ENCODE results near the gene PRAMEF14. TPM values are rescaled to one million over a fixed set of nuclear protein-coding genes. Genes with fewer than 3 reads are reported as not detected.
A peak's percentile ranks its signal among the peaks of the same experiment; 100 is the strongest.
"Not testable (repeated sequence)": the region's sequence is repeated elsewhere in the genome, so short reads cannot be mapped to it uniquely, and the experiment has no call there.

Gene PRAMEF14
- total RNA-seq, 6 donors from 2014 or later, result not detected

DNA sequence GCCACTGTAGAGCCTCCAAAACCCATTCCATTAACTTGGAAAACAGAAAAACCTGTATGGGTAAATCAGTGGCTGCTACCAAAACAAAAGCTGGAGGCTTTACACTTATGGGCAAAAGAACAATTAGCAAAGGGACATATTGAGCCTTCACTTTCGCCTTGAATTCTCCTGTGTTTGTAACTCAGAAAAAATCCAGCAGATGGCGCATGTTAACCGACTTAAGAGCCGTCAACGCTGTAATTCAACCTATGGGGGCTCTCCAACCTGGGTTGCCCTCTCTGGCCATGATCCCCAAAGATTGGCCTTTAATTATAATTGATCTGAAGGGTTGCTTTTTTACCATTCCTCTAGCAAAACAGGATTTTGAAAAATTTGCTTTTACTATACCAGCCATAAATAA is 9.8 kb upstream of the PRAMEF14 start:
- TF ChIP-seq, protein P1, sequence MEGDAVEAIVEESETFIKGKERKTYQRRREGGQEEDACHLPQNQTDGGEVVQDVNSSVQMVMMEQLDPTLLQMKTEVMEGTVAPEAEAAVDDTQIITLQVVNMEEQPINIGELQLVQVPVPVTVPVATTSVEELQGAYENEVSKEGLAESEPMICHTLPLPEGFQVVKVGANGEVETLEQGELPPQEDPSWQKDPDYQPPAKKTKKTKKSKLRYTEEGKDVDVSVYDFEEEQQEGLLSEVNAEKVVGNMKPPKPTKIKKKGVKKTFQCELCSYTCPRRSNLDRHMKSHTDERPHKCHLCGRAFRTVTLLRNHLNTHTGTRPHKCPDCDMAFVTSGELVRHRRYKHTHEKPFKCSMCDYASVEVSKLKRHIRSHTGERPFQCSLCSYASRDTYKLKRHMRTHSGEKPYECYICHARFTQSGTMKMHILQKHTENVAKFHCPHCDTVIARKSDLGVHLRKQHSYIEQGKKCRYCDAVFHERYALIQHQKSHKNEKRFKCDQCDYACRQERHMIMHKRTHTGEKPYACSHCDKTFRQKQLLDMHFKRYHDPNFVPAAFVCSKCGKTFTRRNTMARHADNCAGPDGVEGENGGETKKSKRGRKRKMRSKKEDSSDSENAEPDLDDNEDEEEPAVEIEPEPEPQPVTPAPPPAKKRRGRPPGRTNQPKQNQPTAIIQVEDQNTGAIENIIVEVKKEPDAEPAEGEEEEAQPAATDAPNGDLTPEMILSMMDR (IDR thresholded peaks at IDR 0.05), result peak; percentile 10 to 61 (median 45)
- H3K4me1 ChIP-seq; H3K9me3 ChIP-seq; H3K36me3 ChIP-seq; H3K4me3 ChIP-seq; DNase-seq; ATAC-seq (ENCODE audit: low FRiP score in 2 of 2); H3K27ac ChIP-seq; H3K27me3 ChIP-seq: not testable (repeated sequence)
- WGBS, 2 donors, result 0 to 3% methylated on average over 5 of the region's 5 CpGs

DNA sequence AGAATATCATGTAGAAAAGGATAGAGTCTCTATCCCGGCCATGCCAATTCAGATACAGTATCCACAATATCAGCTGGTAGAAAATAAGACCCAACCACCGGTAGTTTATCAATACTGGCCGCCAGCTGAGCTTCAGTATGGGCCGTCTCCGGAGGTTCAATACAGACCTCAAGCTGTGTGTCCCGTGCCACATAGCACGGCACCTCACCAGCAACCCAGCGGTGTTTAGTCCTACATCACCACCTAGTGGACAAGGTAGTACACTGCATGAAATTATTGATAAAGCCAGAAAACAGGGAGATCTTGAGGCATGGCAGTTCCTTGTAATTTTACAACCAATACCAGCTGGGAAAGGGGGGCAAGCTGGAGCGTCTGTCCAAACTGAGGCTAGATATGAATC is 7.5 kb upstream of the PRAMEF14 start:
- not testable (repeated sequence) for H3K27me3 ChIP-seq; ATAC-seq (ENCODE audit: low FRiP score in 2 of 2); H3K4me3 ChIP-seq; H3K9me3 ChIP-seq; H3K36me3 ChIP-seq; H3K4me1 ChIP-seq; DNase-seq; H3K27ac ChIP-seq
- no CpG with 5 or more reads among the region's 9 CpGs for WGBS, 2 donors

GRCh38 chr1:13353476-13353875 is 6.5 kb upstream of the PRAMEF14 start:
- H3K36me3 ChIP-seq; ATAC-seq (ENCODE audit: low FRiP score in 2 of 2); H3K4me3 ChIP-seq; H3K27me3 ChIP-seq; H3K4me1 ChIP-seq; H3K27ac ChIP-seq; DNase-seq; H3K9me3 ChIP-seq: not testable (repeated sequence)
- 95% methylated on average over 5 to 8 of the region's 8 CpGs for WGBS, 2 donors

DNA sequence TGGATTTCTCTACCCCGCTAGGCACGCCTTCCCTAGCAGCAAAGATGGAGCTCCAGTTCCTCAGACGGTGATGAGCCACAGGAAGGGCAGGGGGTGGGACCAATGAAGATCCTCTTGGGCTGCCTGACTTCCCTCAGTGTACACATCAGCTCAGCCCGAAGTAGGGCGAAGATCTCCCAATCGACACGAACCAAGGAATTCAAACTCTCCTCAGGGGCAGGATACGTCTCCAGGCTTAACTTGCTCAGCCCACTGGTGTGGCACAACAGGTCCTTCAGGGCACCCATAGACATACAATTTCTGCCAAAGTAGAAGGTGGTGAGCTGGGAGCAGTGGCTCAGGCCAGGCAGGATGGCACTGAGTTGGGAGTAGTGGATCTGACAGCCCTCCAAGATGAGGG is 4.4 kb downstream of the PRAMEF14 start:
- ATAC-seq (ENCODE audit: low FRiP score in 2 of 2); H3K27me3 ChIP-seq; H3K9me3 ChIP-seq; H3K4me3 ChIP-seq; DNase-seq; H3K4me1 ChIP-seq; H3K27ac ChIP-seq; H3K36me3 ChIP-seq: not testable (repeated sequence)
- WGBS, 2 donors, result 81 to 86% methylated on average over 6 to 8 of the region's 8 CpGs

DNA sequence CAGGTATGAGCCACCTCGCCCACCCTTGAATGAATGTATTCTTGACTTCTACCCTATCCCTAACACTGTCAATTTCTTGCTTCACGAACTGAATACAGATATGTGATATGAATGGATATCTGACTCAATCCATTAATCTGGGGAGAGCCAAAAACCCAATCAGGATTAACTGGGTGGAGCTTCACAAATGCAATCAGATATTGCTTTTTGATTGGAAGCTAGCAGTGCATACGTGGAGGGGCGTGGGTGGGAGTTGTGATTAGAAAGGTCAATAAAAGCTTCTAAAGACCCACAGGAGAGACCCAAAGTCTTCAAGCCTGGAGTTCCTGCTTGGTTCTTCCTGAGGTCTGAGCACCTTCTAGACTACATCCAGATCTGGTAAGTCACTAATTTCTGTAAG is 31.7 kb downstream of the PRAMEF14 start, which contains the start of gene PRAMEF15:
Gene PRAMEF15 (plus strand): TSS at position 301 of the 400 bp plus-strand sequence. CDS start 2,827 bp downstream, outside the sequence.
- not testable (repeated sequence) for H3K4me3 ChIP-seq; DNase-seq; H3K9me3 ChIP-seq; H3K4me1 ChIP-seq; H3K27ac ChIP-seq; ATAC-seq (ENCODE audit: low FRiP score in 2 of 2); H3K27me3 ChIP-seq; H3K36me3 ChIP-seq
- 46 to 68% methylated on average over 3 to 4 of the region's 4 CpGs for WGBS, 2 donors

GRCh38 chr1:13303239-13303638 is 43.7 kb downstream of the PRAMEF14 start, which contains the start of gene PRAMEF33:
TSS of gene PRAMEF33 (plus strand) at chr1:13303539. CDS start at chr1:13305955, 2,416 bp downstream.
- not testable (repeated sequence) for H3K4me3 ChIP-seq; H3K36me3 ChIP-seq; H3K9me3 ChIP-seq; H3K4me1 ChIP-seq; H3K27me3 ChIP-seq; DNase-seq; ATAC-seq (ENCODE audit: low FRiP score in 2 of 2); H3K27ac ChIP-seq
- no CpG with 5 or more reads among the region's 1 CpG for WGBS, 2 donors

- H3K27me3 ChIP-seq; H3K36me3 ChIP-seq; ATAC-seq (ENCODE audit: low FRiP score in 2 of 2); DNase-seq; H3K9me3 ChIP-seq; H3K4me3 ChIP-seq; H3K4me1 ChIP-seq; H3K27ac ChIP-seq: not testable (repeated sequence)
Observed at GRCh38 chr1:13302197-13302596, 44.7 kb downstream of the PRAMEF14 start.

DNA sequence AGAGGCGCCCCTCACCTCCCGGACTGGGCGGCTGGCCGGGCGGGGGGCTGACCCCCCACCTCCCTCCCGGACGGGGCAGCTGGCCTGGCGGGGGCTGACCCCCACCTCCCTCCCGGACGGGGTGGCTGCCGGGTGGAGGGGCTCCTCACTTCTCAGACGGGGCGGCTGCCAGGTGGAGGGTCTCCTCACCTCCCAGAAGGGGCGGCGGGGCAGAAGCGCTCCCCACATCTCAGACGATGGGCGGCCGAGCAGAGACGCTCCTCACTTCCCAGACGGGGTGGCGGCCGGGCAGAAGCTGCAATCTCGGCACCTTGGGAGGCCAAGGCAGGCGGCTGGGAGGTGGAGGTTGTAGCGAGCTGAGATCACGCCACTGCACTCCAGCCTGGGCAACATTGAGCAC is 48.2 kb downstream of the PRAMEF14 start:
- ATAC-seq (ENCODE audit: low FRiP score in 2 of 2), result not testable (repeated sequence)
- peak in 1 of 2 donors; percentile 13 for DNase-seq

DNA sequence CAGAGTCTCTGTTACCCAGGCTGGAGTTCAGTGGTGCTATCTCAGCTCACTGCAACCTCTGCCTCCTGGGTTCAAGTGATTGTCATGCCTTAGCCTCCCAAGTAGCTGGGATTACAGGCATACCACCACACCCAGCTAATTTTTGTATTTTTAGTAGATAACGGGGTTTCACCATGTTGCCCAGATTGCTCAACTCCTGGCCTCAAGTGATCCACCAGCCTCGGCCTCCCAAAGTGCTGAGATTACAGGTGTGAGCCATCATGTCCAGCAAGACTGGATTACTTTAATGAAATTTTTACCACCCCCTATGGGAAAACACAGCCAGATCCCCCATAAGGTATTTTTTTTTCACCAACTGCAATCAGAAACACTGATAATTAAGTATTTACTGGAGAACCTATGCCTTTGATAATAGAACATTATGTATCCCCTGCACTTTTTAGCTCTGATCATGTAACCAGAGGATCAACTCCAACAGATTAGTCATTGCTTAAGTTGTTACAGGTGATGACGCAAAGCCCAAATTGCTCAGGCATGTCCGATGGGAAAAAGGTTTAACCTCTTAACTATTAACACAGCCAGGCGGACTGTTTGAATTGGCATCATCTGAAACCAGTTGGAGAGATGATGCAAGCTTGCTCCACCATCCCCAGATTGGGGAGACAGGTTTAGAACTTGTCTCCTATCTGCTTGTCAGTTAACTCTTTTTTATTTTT is 49.6 kb downstream of the PRAMEF14 start:
- not testable (repeated sequence) for DNase-seq

More for the DNA sequence above, 48.2 kb downstream of the PRAMEF14 start:
- H3K9me3 ChIP-seq, H3K27ac ChIP-seq, H3K27me3 ChIP-seq, H3K36me3 ChIP-seq, H3K4me3 ChIP-seq, H3K4me1 ChIP-seq: not testable (repeated sequence)
- WGBS, 2 donors, result no CpG with 5 or more reads among the region's 27 CpGs

More for the DNA sequence above, 49.6 kb downstream of the PRAMEF14 start:
- H3K4me1 ChIP-seq; H3K4me3 ChIP-seq; H3K36me3 ChIP-seq; H3K9me3 ChIP-seq; H3K27me3 ChIP-seq; H3K27ac ChIP-seq; ATAC-seq (ENCODE audit: low FRiP score in 2 of 2): not testable (repeated sequence)
- 80 to 83% methylated on average over 1 of the region's 5 CpGs for WGBS, 2 donors

Other genes with a start within 250 kb of the PRAMEF14 start
- gene HNRNPCL2, start 230.3 kb downstream of the PRAMEF14 start, total RNA-seq, result not detected
- not detected for gene PRAMEF26, start 191.1 kb downstream of the PRAMEF14 start, total RNA-seq
- not detected for gene HNRNPCL4, start 181.5 kb downstream of the PRAMEF14 start, total RNA-seq
- gene PRAMEF9, start 175.3 kb downstream of the PRAMEF14 start, total RNA-seq, result not detected
- not detected for gene PRAMEF13, start 145.7 kb downstream of the PRAMEF14 start, total RNA-seq
- gene PRAMEF18, start 121.0 kb downstream of the PRAMEF14 start, total RNA-seq, result not detected
- not detected for gene PRAMEF5, start 92.9 kb downstream of the PRAMEF14 start, total RNA-seq
- gene PRAMEF8, start 62.0 kb downstream of the PRAMEF14 start, total RNA-seq, result not detected
- not detected for gene PRAMEF33, start 43.6 kb downstream of the PRAMEF14 start, total RNA-seq
- gene PRAMEF15, start 31.6 kb downstream of the PRAMEF14 start, total RNA-seq, result not detected
- not detected for gene PRAMEF19, start 24.8 kb upstream of the PRAMEF14 start, total RNA-seq
- not detected for gene PRAMEF17, start 42.5 kb upstream of the PRAMEF14 start, total RNA-seq
- gene PRAMEF20, start 63.3 kb upstream of the PRAMEF14 start, total RNA-seq, result not detected
- under 1 TPM in 1 of 6 donors, not detected in 5; 0.11 TPM for gene LRRC38, start 166.9 kb upstream of the PRAMEF14 start, total RNA-seq
- 10 to 100 TPM in 5 of 6 donors, 1 to 10 TPM in 1; 9.4 to 56.5 (median 34.2) TPM for gene PDPN, start 236.7 kb upstream of the PRAMEF14 start, total RNA-seq